Measurements from ENCODE around the gene CCHCR1.

GRCh38 chr6:31170987-31171671 lies 13.5 kb upstream of the CCHCR1 start:
- TF ChIP-seq CTCF (optimal IDR thresholded peaks at IDR 0.05 in 1 of 3, IDR thresholded peaks at IDR 0.05 in 1 of 3, conservative IDR thresholded peaks at IDR 0.05 in 1 of 3; ENCODE audit: extremely low read depth in 1 of 3, insufficient read depth in 2 of 3, low read length in 3 of 3) (no peak), EZH2 (IDR thresholded peaks at IDR 0.05; ENCODE audit: low read length) (no peak)

Measured in keratinocyte (primary cell).